IPS-18c (cell line): ENCODE data around the gene FGGY.
"Not testable (repeated sequence)": the region's sequence is repeated elsewhere in the genome, so short reads cannot be mapped to it uniquely, and the experiment has no call there.

ENCODE experiments used
- H3K4me3 ChIP-seq: 2 replicates; pipeline ENCODE4 v1.7.0; 2013; ENCODE audit warnings: low read depth, mild to moderate bottlenecking, low read length, moderate library complexity; ENCODE audit not compliant: insufficient read depth
- H3K9me3 ChIP-seq: one replicate; pipeline ENCODE4 v1.6.1; 2013; ENCODE audit warnings: mild to moderate bottlenecking, low read length, moderate library complexity; ENCODE audit not compliant: control insufficient read depth, insufficient read depth

The FGGY gene

DNA sequence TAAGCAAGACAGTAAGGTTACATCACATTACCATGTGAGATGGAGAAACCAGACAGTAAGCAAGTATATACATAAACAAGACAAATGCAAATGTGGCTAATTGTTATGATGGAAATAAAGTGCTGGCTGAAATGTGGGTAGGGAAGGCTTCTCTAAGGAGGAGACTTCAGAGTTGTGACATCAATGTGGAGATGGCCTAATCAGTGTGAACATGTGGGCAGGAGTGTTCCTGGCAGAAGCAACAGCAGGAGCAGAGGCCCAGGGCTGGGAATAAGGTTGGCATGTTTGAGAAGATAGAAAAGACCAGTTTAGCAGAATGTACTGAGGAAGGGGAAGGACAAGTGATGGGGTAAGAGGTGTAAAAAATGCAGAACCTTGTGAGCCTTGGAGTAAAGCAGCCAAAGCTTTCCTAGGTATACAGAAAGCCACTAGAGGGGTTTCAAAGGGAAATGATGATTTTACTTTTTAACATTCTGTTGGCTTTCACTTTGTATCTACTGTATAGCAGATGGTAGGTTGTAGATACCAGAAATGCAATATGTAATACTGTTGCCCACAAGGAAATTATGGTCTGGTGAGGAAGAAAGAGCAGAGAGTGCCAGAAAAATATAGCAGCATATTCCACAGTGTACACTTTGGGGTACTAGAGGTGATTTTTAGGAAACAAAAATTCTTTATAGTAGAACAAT lies 197.4 kb downstream of the FGGY start:
- Histone ChIP-seq H3K4me3 (no peak overlapping the region), H3K9me3 (no peaks in the 10 kb centered on the region)

DNA sequence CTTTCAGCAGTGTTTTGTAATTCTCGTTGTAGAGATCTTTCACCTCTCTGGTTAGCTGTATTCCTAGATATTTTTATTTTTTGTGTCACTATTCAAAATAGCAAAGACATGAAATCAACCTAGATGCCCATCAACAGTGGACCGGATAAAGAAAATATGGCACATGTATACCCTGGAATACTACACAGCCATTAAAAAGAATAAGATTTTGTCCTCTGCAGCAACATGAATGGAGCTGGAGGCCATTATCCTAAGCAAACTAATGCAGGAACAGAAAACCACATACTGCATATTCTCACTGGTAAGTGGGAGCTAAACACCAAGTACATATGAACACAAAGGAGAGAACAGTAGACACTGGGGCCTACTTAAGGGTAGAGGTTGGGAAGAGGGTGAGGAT lies 199.3 kb downstream of the FGGY start:
- H3K4me3 ChIP-seq, H3K9me3 ChIP-seq: not testable (repeated sequence)

DNA sequence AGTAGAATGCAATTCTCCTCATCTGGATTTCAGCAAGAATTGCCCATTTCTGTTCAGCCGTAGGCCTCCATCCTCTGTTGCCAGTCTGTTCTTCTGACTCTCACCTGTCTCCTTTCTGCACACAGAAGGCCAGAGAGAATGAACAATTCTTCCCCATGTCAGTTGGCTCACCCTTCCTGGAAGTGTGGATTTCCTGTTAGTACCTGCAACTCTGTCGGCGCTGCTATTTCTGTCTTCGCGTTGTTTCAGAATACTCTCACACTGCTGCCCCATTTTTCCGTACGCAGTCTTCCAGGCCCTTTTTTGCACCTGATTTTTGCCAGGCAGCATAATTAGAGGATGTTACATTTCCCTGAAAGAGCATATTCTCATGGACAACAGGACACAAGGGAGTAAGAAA lies 200.7 kb downstream of the FGGY start:
- no peaks in the 10 kb centered on the region for H3K9me3 ChIP-seq
- H3K4me3 ChIP-seq: no peak overlapping the region

DNA sequence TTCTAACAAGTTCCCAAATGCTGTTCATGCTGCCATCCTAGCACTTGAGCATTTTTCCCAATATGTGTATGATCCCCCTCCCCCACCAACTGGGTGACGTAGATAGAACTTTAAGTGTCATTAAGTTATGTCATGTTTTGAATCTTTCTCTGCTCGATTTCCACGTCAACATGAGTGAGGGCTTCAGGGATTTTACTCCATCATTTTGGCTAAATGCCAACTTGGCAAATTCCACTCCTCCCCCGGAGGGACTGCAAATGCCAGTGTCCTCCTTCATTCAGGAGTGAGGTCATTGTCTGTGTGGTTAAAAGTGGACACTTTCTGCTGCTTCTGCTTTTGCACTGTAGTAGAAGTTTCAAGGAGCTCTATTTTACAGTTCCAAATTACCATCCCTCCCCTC lies 201.7 kb downstream of the FGGY start:
- H3K9me3 ChIP-seq: no peaks in the 10 kb centered on the region
- no peak overlapping the region for H3K4me3 ChIP-seq

DNA sequence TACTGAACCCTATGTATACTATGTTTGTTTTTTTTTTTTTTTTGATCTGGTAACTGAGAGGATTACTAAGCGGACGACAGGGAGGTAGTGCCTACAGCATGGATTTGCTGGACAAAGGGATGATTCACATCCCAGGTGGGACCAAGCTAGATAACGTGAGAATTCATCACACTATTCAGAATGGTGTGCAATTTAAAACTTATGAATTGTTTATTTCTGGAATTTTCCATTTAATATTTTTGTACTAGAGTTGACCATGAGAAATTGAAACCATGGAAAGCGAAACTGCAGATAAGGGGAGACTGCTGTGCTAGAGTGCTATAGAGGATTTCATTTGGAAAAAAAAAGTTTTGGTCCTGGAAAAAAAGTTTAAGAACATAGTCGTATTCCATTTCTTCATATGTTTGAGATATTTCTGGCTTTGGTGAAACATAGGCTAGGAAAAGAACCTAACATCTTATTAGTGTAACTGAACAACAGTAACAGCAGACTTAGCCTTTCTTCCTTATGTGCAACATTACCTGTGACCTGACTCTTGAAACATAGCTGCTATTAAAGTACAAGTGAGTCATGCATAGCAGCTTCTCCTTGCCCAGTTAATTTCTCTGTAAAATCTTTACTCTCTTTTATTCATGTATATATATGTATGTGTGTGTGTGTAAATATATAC lies 202.5 kb downstream of the FGGY start:
- H3K9me3 ChIP-seq: no peaks in the 10 kb centered on the region
- H3K4me3 ChIP-seq: no peak overlapping the region

DNA sequence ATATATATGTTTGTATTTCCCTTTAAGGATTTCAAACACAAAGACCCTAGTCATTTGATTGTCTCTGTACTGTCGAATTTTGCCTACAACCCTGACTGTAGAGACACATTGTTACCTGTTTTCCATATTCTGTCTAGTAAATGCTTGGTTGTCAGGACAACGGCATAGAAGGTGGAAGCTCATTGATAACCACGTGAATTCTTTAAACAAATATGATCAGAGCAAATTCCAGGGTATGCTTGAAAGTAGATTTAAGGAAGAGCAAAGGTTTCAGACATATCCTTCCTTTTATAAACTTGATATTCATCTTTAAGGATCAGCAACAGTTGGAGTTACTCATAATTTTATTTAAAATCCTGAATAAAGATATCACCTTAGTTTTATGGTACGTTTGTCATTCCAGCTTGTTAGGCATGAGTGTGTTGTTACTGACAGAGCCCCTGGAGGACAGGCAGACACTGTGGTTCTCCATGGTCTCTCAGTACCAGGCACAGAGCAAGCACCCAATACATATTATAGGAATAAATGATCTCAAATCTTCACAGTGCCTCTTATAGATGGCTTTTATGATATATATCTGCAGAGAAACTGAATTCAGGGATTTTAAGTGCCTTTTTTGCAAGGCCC lies 203.2 kb downstream of the FGGY start:
- H3K4me3 ChIP-seq: no peak overlapping the region
- H3K9me3 ChIP-seq: no peaks in the 10 kb centered on the region

DNA sequence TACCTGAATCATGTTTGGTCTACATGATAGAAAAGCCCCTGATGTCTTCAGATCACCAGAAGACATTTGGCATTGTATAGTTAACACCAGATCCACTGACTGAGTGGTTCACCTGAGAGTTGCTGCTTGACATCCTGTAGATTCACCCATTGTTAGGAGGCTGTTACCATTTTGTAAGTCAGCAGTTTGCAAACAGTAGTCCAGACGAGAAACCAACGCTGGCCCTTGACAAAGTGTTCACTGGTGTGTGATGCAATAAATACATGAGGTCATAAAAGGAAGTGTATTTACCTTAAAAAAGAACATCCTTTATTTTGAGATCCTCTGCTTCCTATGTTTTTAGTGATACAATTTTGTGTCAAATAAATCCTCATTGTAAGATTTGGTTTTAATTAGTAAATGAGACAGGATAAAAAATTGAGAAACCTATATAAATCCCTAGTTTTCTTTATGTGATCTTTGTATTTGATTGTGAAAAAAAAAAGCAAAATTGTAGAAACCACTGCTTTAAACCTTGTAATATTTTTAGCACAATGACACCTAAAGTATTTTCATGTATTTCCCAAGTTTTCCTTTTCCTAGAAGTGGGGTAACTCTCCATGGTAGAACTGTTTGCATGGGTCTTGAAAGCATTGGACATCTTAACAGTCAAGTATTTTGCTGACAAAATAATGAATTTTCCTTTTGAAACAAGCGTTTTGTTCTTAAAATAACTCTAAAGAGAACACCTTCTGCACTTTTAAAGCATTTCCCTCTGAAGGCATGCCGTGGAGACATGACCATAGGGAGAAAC lies 204.3 kb downstream of the FGGY start:
- no peak overlapping the region for H3K4me3 ChIP-seq
- H3K9me3 ChIP-seq: no peaks in the 10 kb centered on the region

DNA sequence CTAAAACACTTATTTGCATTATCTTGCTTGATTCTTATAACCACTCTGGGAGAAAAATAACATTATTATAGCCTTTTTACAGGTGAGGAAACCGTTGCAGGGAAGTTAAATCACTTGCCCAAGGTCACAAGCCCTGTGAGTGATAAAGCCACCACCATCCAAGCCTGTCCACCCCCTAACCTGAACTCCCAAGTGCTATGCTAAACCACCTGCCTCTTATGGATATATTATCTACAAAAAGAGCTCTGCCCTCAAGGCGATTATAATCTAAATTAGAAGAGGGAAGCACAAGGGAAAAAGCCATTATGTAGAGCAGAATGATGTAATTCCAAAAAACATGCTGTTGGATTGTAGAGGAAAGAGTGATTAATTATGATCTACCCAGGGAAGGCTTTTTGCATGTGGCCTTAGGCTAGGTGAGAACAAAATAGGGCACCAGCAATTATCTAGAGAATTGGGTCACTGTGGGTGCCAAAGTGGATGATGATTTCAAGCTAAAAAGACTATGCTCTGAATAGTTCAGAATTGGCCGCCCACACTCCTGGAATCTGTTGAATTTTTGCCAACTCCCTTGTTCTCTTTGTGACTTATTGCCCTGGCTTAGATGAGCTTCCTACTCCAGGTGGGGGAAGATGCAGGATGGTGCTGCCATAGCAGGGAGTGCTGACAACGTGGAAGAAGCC lies 205.3 kb downstream of the FGGY start:
- Histone ChIP-seq H3K4me3 (no peak overlapping the region), H3K9me3 (no peaks in the 10 kb centered on the region)

DNA sequence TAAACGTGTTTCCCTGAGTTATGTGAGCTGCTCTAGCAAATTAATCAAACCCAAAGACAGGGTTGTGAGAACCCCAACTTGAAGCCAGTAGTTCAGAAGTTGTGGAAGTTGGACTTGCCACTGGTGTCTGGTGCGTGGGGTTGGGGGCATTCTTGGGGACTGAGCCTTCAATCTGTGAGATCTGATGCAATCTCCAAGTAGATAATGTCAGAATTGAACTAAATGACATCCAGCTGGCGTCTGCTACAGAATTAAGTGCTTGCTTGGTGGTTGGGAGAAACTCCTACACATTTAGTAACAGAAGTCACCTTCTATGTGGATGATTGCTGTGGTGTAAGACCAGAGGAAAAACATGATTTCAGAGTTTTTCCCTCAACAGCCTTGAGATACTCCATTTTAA lies 207.4 kb downstream of the FGGY start:
- Histone ChIP-seq H3K4me3 (no peak overlapping the region), H3K9me3 (no peaks in the 10 kb centered on the region)

DNA sequence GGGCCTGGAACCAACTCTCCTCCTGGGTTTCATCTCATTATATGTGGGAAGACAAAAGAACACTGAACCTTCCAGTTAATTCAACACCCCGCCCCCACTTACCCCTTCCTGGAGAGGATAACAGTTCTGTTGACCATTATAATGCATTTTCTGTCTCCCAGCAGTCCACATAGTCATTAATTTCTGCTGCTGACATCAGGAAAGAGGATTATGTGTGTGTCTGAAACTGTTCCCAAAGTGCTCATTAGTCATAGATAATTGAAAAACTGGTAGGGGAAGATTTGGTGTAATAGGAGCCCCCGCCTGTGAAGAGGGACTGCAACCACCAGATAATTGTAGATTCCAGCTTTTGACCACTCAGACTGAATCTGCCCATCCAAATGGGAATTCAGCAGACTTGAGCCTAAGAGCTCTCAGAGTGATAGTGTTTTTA lies 208.7 kb downstream of the FGGY start:
- H3K4me3 ChIP-seq: no peak overlapping the region

DNA sequence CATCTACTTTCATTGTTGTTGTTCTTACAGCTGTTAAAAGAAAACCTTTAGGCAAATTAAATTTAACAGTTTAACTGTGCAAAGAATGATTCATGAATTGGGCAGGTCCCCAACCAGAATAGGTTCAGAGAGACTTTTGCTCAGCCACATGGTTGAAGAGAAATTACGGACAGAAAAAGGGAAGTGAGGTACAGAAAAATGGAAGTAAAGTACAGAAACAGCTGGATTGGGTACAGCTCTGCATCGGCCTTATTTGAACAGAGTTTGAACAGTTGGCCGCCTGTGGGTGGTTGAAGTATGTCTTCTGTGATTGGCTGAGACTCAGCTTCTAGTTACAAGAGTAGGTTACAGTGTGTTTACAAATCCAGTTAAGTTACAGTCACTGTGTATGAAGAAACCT lies 210.1 kb downstream of the FGGY start:
- H3K4me3 ChIP-seq: no peak overlapping the region
- H3K9me3 ChIP-seq: no peaks in the 10 kb centered on the region

More for the DNA sequence above, 208.7 kb downstream of the FGGY start:
- no peaks in the 10 kb centered on the region for H3K9me3 ChIP-seq

DNA sequence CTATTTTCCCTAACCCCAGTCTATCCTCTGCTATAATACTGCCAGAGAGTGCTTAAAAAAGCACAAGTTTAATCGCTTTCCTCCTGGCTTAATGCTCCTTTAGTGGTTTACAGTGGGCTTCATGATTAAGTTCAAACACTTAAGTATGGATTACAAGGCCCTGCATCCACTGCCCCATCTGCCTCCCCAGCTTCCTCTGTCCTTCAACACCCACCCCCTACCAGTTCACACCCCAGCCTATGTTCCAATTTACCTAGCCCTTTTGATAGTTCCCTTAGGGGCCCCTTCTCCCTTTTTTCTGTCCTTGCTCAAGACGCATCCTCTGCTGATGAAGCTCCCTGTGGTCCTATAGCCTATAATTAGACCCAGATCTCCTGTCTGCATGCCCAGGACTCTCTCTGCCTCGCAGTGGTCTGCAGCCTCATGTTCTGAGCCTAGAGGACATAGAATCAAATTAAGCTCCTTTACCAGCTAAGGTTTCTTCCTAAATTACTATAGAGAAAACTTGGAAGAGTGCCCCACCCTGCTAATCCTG lies 212.5 kb downstream of the FGGY start:
- no peak overlapping the region for H3K4me3 ChIP-seq
- no peaks in the 10 kb centered on the region for H3K9me3 ChIP-seq

DNA sequence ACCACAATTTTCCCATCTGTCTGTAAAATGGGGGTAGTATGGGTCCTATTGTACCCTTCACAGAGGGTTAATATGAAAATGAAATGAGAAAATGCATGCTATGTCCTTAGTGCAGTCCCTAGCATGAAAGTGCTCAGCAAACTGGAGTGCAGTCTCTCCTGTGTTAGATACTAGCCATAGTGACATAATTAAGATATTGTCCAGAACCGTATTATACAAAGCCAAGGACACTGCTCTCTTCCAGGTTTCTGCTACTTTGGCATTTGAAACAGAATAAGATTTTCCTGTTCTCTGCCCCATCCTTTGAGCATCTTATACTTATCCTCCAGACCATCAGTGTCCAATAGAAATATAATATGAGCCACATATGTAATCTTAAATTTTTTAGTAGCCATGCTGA lies 213.4 kb downstream of the FGGY start:
- Histone ChIP-seq H3K9me3 (no peaks in the 10 kb centered on the region), H3K4me3 (no peak overlapping the region)

DNA sequence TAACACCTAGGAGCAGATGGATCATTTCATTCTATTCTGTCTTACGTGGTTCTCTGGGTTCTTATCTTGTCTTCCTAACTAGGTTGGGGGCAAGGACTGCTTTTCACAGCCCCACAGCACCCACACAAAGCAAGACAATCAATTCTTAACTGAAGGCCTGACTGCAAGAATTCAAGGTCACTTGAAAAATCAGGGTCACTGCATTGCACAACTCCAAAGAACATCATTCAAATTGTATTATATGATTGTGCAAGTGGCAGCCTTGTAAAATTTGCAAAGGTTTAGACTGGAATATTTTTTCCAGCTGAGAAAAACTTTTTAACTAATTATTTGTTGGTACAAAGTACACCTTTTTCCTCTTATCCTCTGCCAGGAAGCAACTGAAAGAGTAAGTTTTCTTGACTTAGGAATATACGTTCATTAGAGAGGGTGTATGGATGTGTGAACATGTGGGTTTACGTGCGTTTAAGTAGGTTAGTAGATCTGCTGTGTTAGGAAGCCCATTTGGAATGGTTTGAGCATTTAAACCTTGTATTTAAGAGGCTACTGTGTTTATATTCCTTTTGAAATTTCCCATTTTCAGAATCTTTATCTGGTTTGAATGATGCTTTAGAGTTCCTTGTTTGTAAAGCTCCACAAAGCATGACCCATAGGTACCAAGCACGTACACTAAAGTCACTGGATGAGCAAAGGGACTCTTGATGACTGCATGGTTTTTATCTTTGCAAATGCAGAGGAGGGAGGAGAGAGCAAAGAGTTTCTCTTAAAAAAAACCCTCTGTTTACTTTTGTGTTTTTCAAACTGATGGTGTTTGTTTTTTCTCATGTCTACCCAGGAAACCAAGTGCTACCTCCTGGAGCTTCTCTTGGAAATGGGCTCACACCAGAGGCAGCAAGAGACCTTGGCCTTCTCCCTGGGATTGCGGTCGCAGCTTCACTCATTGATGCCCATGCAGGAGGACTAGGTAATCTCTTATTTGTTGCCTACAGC lies 214.9 kb downstream of the FGGY start:
- Histone ChIP-seq H3K4me3 (no peak overlapping the region), H3K9me3 (no peaks in the 10 kb centered on the region)

DNA sequence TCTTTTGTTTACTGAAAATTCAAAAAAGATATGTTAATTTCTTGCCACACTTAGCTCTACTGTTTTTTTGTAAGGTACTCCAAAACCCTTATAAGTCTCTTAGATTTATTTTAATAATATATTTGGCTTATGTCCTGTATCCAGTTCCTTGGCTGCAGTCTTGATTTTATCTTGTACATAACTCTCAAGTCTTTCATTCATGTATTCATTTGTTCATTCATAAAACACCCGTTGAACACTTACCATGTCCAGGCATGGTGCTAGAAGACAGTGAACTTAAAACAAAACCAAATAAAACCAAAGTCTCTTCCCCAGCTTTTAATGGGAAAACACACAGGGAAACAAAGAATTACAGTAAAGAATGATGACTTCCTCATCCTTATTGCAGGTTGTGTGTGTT lies 215.8 kb downstream of the FGGY start:
- H3K9me3 ChIP-seq: no peaks in the 10 kb centered on the region

More for the DNA sequence above, 215.8 kb downstream of the FGGY start:
- H3K4me3 ChIP-seq: no peak overlapping the region
